Gastrocnemius medialis (tissue), 4 donors: ENCODE measurements around the gene BANP. TPM values are rescaled to one million over a fixed set of nuclear protein-coding genes. Genes with fewer than 3 reads are reported as not detected.

Experiments
- ATAC-seq, 2 donors: fragments of 150-250 bp; one replicate each; pipeline ENCODE4 v1.9.1; 2016
- DNase-seq, 2 donors: peaks; one replicate each; pipeline ENCODE4 v3.0.0-alpha.2; 2019
- H3K27ac ChIP-seq, 4 donors: fragments of 200-600 bp; sonication (generic); 1 replicate in 1 of 4; 2 replicates in 3 of 4; pipeline ENCODE4 v1.5.1; 2016 to 2018; ENCODE audit warnings: mild to moderate bottlenecking in 2 of 4, moderate library complexity in 1 of 4
- H3K27me3 ChIP-seq, 3 donors: fragments of 200-600 bp; sonication (generic) in 2 of 3; 1 replicate in 1 of 3; 2 replicates in 2 of 3; pipeline versions ENCODE4 v1.5.1 to v1.6.0; 2016 to 2019; ENCODE audit warnings: mild to moderate bottlenecking in 1 of 3, moderate library complexity in 1 of 3
- H3K36me3 ChIP-seq, 2 donors: fragments of 200-600 bp; sonication (generic) in 1 of 2; one replicate each; pipeline ENCODE4 v1.5.1; 2017 to 2018
- H3K4me1 ChIP-seq, 2 donors: fragments of 200-600 bp; sonication (generic) in 1 of 2; one replicate each; pipeline ENCODE4 v1.5.1; 2016 to 2017; ENCODE audit warnings: mild to moderate bottlenecking in 2 of 2
- H3K4me3 ChIP-seq, 4 donors: fragments of 200-600 bp; sonication (generic) in 3 of 4; 1 replicate in 1 of 4; 2 replicates in 3 of 4; pipeline ENCODE4 v1.5.1; 2016 to 2019; ENCODE audit warnings: mild to moderate bottlenecking in 2 of 4
- H3K9me3 ChIP-seq, 3 donors: fragments of 200-600 bp; sonication (generic) in 2 of 3; 1 replicate in 1 of 3; 2 replicates in 2 of 3; pipeline ENCODE4 v1.5.1; 2016 to 2019
- POLR2A ChIP-seq, 2 donors: fragments of 450-650 bp; IDR thresholded peaks; one replicate each; pipeline ENCODE4 v1.6.1; 2017; ENCODE audit warnings: antibody characterized with exemption in 2 of 2, mild to moderate bottlenecking in 2 of 2, moderate library complexity in 2 of 2
- in situ Hi-C, 4 donors: fragments of 200-750 bp; cut with MboI; loops; one replicate each; pipeline versions ENCODE4 v1.15.0 to v1.8.0; 2017; ENCODE audit warnings: low sequenced_read_pairs in 4 of 4
- intact Hi-C: fragments of 100-400 bp; cut with DNase I; formaldehyde crosslinking; loops from one replicate; pipeline ENCODE4 v1.15.1; 2023; ENCODE audit warnings: low total_unique reads
- total RNA-seq, 4 donors: library from RNA; depleted of rRNA; stranded (reverse); fragments of >200 nt; gene quantifications; one replicate each; pipeline versions ENCODE4 v1.1.0 to v1.2.3, GENCODE V29; 2016
- TF ChIP-seq, protein P1 (sequence below), 5 experiments: fragments of 450-650 bp in 3 of 5; fragments of 200-600 bp in 2 of 5; sonication (generic) in 2 of 5; IDR thresholded peaks in 4 of 5; conservative IDR thresholded peaks in 1 of 5; 1 replicate in 4 of 5; 2 replicates in 1 of 5; pipeline ENCODE4 v1.5.1; 2016 to 2019; ENCODE audit warnings: antibody characterized with exemption in 5 of 5, mild to moderate bottlenecking in 3 of 5, moderate library complexity in 3 of 5

Gene BANP
- total RNA-seq, 4 donors from 2014 or later = 7.0 to 20.6 (median 16.1) TPM

DNA sequence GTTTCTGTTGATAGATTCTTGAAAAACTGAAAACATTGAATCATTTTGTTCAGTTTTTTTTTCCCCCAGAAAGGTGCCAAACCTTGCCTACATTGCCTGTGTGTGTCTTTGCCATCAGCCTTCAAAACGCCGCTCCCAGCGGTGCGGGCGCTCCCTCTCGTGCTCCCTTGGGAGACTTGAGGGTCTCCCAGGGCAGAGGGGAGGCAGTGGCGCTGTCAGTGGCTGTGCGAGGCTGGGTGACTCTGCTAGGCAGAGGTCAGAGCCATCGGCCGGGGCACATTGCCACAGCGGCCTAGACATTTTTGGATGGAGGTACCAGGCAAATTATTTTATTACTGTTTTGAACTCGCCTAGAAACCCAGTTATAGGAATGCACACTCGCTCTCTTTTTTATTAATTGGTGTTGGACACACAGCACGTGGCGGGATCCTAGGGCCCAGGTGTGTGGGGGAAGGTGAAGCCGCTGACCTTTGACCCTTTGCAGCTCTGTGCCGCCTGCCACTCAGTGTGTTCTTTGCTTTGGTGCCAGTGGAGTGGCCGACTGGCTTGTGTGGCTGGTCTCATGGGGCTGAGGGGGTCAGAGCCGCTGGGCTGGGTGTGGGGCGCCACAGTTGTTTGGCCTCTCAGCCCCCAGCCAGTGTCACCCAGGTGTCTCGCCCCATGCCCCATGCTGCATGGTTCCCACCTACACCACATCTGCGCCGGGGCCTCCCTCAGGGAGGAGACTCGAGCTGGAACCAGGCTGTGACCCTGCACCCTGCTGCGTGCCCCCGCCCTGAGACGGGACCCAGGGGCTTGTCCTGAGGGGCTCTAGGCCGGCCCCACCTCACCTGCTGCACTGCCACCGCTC is 115.7 kb downstream of the BANP start:
- H3K9me3 ChIP-seq = no peaks in the 10 kb centered on the region
- H3K36me3 ChIP-seq = peaks cover 0 to 13% of the 10 kb centered on the region in 2 donors

DNA sequence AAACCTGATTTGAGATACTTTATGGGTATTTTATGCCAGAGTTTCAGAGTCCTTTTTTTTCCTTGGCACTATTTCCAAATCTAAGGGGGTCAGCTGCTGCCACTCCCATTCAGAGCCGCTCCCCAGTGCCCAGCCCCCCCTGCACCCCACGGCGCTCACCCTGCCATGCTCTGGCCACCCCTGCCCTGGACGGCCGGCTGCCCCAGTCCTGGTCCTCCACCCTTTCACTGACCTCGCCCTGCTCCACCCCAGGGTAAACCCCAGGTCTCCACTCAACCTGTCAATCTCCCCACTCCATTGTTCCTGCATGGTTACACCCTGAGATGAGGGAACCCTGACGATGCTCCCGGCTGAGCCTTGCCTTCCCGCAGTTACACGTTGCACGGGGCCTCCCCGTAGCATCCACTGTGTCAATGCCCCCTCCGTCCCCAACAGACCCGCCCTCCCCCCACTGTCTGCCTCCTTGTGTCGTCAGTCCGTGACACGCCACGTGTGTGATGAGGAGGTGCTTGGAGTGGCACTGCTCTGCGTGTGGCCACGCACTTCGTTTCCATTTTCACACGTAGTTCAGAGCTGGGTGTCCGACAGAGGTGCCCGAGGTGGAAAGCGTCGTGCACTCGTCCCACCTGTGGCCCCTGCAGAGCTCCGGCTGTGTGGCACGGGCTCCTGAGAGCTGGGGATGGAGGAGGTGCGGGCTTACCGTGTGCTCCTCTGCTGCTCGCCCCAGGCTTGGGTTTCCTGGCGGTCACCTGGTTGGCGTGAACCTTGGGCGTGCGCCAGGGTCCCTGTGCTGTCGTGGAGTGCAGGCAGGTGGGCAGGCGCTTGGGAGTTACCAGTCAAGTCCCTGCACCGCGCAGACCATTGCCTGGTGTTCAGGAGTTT is 116.5 kb downstream of the BANP start:
- DNase-seq = no peak
- peaks cover 0 to 22% of the 10 kb centered on the region in 2 donors for H3K36me3 ChIP-seq
- H3K4me1 ChIP-seq = peaks cover 0 to 6% of the 10 kb centered on the region in 2 donors

More for the DNA sequence above, 115.7 kb downstream of the BANP start:
- Histone ChIP-seq H3K4me1 (peaks cover 6 to 14% of the 10 kb centered on the region in 2 donors), H3K27ac (no peak overlapping the region), H3K4me3 (no peak overlapping the region), H3K27me3 (no peaks in the 10 kb centered on the region)
- in situ Hi-C loops = no loop called here
- DNase-seq (no peak), ATAC-seq (no peak)
- no peak for TF ChIP-seq POLR2A (IDR thresholded peaks at IDR 0.05)
- TF ChIP-seq, protein P1, sequence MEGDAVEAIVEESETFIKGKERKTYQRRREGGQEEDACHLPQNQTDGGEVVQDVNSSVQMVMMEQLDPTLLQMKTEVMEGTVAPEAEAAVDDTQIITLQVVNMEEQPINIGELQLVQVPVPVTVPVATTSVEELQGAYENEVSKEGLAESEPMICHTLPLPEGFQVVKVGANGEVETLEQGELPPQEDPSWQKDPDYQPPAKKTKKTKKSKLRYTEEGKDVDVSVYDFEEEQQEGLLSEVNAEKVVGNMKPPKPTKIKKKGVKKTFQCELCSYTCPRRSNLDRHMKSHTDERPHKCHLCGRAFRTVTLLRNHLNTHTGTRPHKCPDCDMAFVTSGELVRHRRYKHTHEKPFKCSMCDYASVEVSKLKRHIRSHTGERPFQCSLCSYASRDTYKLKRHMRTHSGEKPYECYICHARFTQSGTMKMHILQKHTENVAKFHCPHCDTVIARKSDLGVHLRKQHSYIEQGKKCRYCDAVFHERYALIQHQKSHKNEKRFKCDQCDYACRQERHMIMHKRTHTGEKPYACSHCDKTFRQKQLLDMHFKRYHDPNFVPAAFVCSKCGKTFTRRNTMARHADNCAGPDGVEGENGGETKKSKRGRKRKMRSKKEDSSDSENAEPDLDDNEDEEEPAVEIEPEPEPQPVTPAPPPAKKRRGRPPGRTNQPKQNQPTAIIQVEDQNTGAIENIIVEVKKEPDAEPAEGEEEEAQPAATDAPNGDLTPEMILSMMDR (IDR thresholded peaks at IDR 0.05 in 4 of 5, conservative IDR thresholded peaks at IDR 0.05 in 1 of 5) = no peak
- intact Hi-C loops = no loop called here

DNA sequence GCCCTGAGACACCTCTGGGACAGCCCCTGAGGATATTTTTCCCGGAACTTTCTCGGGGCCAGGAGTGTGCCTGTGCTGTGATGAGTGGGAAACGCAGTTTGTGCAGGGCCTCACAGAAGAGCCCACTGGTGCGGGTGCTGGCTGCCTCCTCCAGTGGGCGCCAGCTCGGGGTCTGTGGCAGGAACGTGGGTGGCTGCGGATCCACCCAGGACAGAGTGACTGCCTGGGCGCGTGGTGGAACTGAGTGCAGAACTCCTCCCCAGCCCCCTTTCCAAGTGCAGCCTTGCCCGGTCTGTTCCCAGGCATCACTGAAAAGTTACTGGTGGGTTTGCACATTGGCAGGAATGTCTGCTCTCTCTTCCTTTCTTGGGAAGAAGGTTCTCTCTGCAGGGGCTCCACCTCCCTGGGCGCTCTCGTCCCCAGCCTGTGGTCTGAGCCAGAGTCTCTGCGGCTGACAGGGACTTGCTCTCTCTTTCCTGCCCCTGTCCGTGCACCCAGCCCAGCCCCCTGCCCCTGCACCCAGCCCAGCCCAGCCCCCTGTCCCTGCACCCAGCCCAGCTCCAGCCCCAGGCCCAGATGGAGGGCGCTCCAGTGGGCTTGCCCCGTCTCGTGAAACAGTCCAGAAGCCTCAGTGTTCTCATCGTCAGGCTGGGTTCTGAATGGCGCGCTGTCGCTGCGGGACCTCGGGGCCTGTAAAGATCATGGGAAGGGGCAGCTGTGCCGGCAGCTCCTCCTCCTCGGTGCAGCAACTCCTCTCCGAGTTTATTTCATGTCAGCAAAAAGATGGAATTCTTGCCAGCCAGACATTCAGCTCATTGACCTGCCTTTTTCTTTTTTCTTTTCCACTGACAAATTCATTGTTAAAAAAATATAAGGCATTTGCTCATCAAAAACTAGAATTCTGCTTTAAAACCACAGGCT is 117.5 kb downstream of the BANP start:
- Histone ChIP-seq H3K27me3 (no peaks in the 10 kb centered on the region), H3K4me3 (no peak overlapping the region), H3K36me3 (peaks cover 0 to 27% of the 10 kb centered on the region in 2 donors), H3K9me3 (no peaks in the 10 kb centered on the region), H3K27ac (no peak overlapping the region), H3K4me1 (no peaks in the 10 kb centered on the region)
- in situ Hi-C loops (no loop called here), intact Hi-C loops (no loop called here)
- TF ChIP-seq, protein P1 (IDR thresholded peaks at IDR 0.05 in 4 of 5, conservative IDR thresholded peaks at IDR 0.05 in 1 of 5) = no peak
- no peak for TF ChIP-seq POLR2A (IDR thresholded peaks at IDR 0.05)
- ATAC-seq = no peak
- no peak for DNase-seq

More for the DNA sequence above, 116.5 kb downstream of the BANP start:
- TF ChIP-seq POLR2A (IDR thresholded peaks at IDR 0.05) = no peak
- TF ChIP-seq, protein P1 (IDR thresholded peaks at IDR 0.05 in 4 of 5, conservative IDR thresholded peaks at IDR 0.05 in 1 of 5) = no peak
- intact Hi-C loops (no loop called here), in situ Hi-C loops (no loop called here)
- Histone ChIP-seq H3K27me3 (no peaks in the 10 kb centered on the region), H3K27ac (no peak overlapping the region), H3K9me3 (no peaks in the 10 kb centered on the region), H3K4me3 (no peak overlapping the region)
- ATAC-seq = no peak

DNA sequence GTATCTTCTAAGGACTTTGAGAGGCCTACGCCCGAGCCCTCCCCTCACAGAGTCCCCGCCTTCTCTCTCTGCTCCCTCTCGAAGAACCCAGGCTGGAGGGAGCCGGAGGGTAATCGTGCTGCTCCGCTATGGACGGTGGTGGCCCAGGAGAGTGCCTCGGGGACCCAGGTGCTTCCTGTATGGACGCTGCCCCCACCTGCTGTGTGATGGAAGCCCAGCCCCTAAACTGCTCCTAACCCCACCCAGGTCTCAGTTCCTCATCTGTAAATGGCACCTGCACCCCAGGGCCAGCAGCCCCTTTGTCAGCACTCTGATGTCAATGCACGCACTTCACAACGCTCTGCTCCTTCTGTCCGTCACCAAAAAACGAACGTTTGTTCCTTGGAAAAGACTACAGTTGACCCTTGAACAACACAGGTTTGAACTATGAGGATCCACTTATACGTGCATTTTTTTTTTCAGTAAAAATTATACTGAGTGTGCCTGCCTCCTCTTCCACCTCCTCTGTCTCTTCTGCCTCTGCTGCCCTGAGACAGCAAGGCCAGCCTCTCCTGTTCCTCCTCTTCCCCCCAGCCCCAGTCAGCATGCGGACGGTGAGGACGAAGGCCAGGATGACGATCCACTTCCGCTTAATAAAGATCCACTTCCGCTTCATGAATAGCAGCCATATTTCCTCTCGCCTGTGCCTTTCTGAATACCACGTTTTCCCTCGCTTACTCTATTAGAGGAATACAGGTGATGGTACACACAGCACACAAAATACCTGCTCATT is 118.3 kb downstream of the BANP start:
- in situ Hi-C loops (no loop called here), intact Hi-C loops (no loop called here)
- ATAC-seq = no peak
- Histone ChIP-seq H3K36me3 (peaks cover 0 to 27% of the 10 kb centered on the region in 2 donors), H3K27ac (no peak overlapping the region), H3K4me1 (no peaks in the 10 kb centered on the region), H3K9me3 (no peaks in the 10 kb centered on the region), H3K4me3 (no peak overlapping the region), H3K27me3 (no peaks in the 10 kb centered on the region)
- no peak for TF ChIP-seq POLR2A (IDR thresholded peaks at IDR 0.05)
- TF ChIP-seq, protein P1 (IDR thresholded peaks at IDR 0.05 in 4 of 5, conservative IDR thresholded peaks at IDR 0.05 in 1 of 5) = no peak
- no peak for DNase-seq
